PC-9 (cell line): ENCODE results near the gene UGT1A10. TPM values are rescaled to one million over a fixed set of nuclear protein-coding genes. Genes with fewer than 3 reads are reported as not detected.

ENCODE experiments used
- BruUV-seq: library from RNA; stranded (reverse); fragments of 400-500 nt; replicated peaks from 2 replicates; lab custom pipeline; 2021; lab: Mats Ljungman, UMichigan
- CTCF ChIA-PET: fragments of 300-600 bp; sonication (Branson Sonifier 250); formaldehyde crosslinking; loops from one replicate; lab custom pipeline; 2022; ENCODE audit warnings: antibody characterized with exemption; lab: Charles Lee
- POLR2A ChIA-PET: fragments of 300-600 bp; sonication (Branson Sonifier 250); formaldehyde crosslinking; loops from one replicate; lab custom pipeline; 2022; ENCODE audit warnings: antibody characterized with exemption; ENCODE audit not compliant: unreplicated experiment; lab: Charles Lee
- DNase-seq, 2 experiments: peaks; one replicate each; pipeline versions ENCODE4 v3.0.0 to v3.0.0-alpha.2; 2015 to 2022; ENCODE audit warnings: mixed read lengths in 1 of 2
- H2AFZ ChIP-seq: fragments of 200-600 bp; sonication (generic); 2 replicates; pipeline ENCODE4 v1.8.1; 2017; ENCODE audit warnings: antibody characterized with exemption
- H3F3A ChIP-seq: fragments of 200-600 bp; sonication (generic); 2 replicates; pipeline ENCODE4 v1.8.1; 2017; ENCODE audit warnings: antibody characterized with exemption, mild to moderate bottlenecking, low read depth; ENCODE audit not compliant: insufficient read depth
- H3K27ac ChIP-seq: fragments of 200-600 bp; sonication (generic); 2 replicates; pipeline ENCODE4 v1.6.1; 2016; ENCODE audit warnings: mixed run types
- H3K27me3 ChIP-seq: fragments of 200-600 bp; sonication (generic); 2 replicates; pipeline ENCODE4 v1.6.1; 2016; ENCODE audit warnings: low read depth, mixed run types; ENCODE audit not compliant: insufficient read depth
- H3K36me3 ChIP-seq: fragments of 200-600 bp; sonication (generic); 2 replicates; pipeline ENCODE4 v1.6.1; 2016; ENCODE audit warnings: low read depth, mixed run types
- H3K4me1 ChIP-seq: fragments of 200-600 bp; sonication (generic); replicated peaks from 2 replicates; pipeline ENCODE4 v1.6.1; 2016; ENCODE audit warnings: mixed run types; ENCODE audit not compliant: insufficient read depth
- H3K4me2 ChIP-seq: fragments of 200-600 bp; sonication (generic); 2 replicates; pipeline ENCODE4 v1.6.1; 2017; ENCODE audit warnings: mixed run types
- H3K4me3 ChIP-seq: fragments of 200-600 bp; sonication (generic); 2 replicates; pipeline ENCODE4 v1.6.1; 2016; ENCODE audit warnings: mixed run types
- H3K79me2 ChIP-seq: fragments of 200-600 bp; sonication (generic); 2 replicates; pipeline ENCODE4 v1.6.1; 2017; ENCODE audit warnings: low read depth, mixed run types
- H3K9me2 ChIP-seq: fragments of 200-600 bp; sonication (generic); 2 replicates; pipeline ENCODE4 v1.8.1; 2017; ENCODE audit warnings: mild to moderate bottlenecking; ENCODE audit not compliant: insufficient read depth
- H3K9me3 ChIP-seq: fragments of 200-600 bp; sonication (generic); 2 replicates; pipeline ENCODE4 v1.8.1; 2016; ENCODE audit warnings: low read depth; ENCODE audit not compliant: insufficient read depth
- H4K20me1 ChIP-seq: fragments of 200-600 bp; sonication (generic); 2 replicates; pipeline ENCODE4 v1.8.1; 2017; ENCODE audit not compliant: insufficient read depth
- CTCF ChIP-seq: fragments of 200-600 bp; sonication (generic); conservative IDR thresholded peaks from 2 replicates; pipeline ENCODE4 v1.6.1; 2017; ENCODE audit warnings: mixed run types, antibody characterized with exemption, mild to moderate bottlenecking, moderate library complexity
- EZH2 ChIP-seq: fragments of 200-600 bp; sonication (generic); IDR thresholded peaks from 2 replicates; pipeline ENCODE4 v1.8.0; 2017; ENCODE audit warnings: antibody characterized with exemption, low read depth
- intact Hi-C: fragments of 100-400 bp; cut with micrococcal nuclease; formaldehyde crosslinking; loops from one replicate; pipeline ENCODE4 v1.10.0; 2022; ENCODE audit not compliant: unreplicated experiment
- total RNA-seq: library from RNA; stranded (reverse); gene quantifications from 2 replicates; pipeline ENCODE4 v1.2.3, GENCODE V29; 2021

UGT1A10 gene
- total RNA-seq, 1 experiment from 2014 or later: not detected

GRCh38 chr2:233793465-233794127 lies 157.3 kb downstream of the UGT1A10 start:
- no peak overlapping the region for H3K4me2 ChIP-seq
- TF ChIP-seq EZH2 (no peak), CTCF (no peak)
- POLR2A ChIA-PET: no interaction called here
- BruUV-seq: no TSS peak
- H4K20me1 ChIP-seq: no peaks in the 10 kb centered on the region
- H3K79me2 ChIP-seq: no peaks in the 10 kb centered on the region
- no peak for DNase-seq
- no peak overlapping the region for H3K27ac ChIP-seq
- H2AFZ ChIP-seq: no peak overlapping the region
- intact Hi-C loops: no loop called here
- CTCF ChIA-PET: no interaction called here
- H3K4me1 ChIP-seq: no peaks in the 10 kb centered on the region
- no peaks in the 10 kb centered on the region for H3K9me2 ChIP-seq
- H3K4me3 ChIP-seq: no peak overlapping the region
- H3K27me3 ChIP-seq: no peaks in the 10 kb centered on the region
- H3K9me3 ChIP-seq: no peaks in the 10 kb centered on the region
- no peaks in the 10 kb centered on the region for H3F3A ChIP-seq
- H3K36me3 ChIP-seq: no peaks in the 10 kb centered on the region

- POLR2A ChIA-PET: no interaction called here
These were observed 157.9 kb downstream of the UGT1A10 start for GRCh38 chr2:233794128-233794658.

DNA sequence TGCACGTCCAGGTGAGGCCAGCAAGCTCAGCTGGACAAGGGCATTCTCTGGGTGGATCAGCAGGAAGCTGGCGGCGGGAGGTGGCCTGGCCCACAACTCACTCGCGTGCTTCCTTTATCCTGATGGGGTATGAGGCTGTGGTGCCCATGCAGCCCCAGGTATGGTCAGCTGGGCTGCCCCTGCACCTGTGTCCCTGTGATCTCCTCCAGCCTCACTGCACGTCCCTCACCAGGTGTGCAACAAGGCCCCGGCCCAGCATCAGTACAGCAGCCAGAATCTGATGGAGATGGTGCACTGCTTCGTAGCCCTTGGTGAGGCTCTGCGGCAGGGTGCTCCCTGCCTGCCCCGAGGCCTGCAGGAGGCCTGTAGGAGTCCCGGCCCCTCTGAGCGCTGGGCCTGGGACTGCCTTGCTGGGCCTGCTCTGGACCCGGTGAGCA lies 159.5 kb downstream of the UGT1A10 start:
- Histone ChIP-seq H3K27ac (no peak overlapping the region), H4K20me1 (no peaks in the 10 kb centered on the region), H3K79me2 (no peaks in the 10 kb centered on the region), H3K36me3 (no peaks in the 10 kb centered on the region), H3K9me2 (no peaks in the 10 kb centered on the region), H2AFZ (no peak overlapping the region), H3F3A (no peaks in the 10 kb centered on the region), H3K4me2 (no peak overlapping the region), H3K27me3 (no peaks in the 10 kb centered on the region), H3K4me3 (no peak overlapping the region), H3K4me1 (peaks cover under 1% of the 10 kb centered on the region; the same call in 1 of the 2 replicates), H3K9me3 (no peaks in the 10 kb centered on the region)
- no peak for TF ChIP-seq CTCF
- TF ChIP-seq EZH2: no peak
- no peak for DNase-seq
- no TSS peak for BruUV-seq
- intact Hi-C loops: no loop called here
- ChIA-PET POLR2A (no interaction called here), CTCF (no interaction called here)

More at GRCh38 chr2:233794128-233794658, 157.9 kb downstream of the UGT1A10 start:
- no peaks in the 10 kb centered on the region for H3F3A ChIP-seq
- no peaks in the 10 kb centered on the region for H3K9me3 ChIP-seq
- no peaks in the 10 kb centered on the region for H3K4me1 ChIP-seq
- H3K27me3 ChIP-seq: no peaks in the 10 kb centered on the region
- CTCF ChIA-PET: no interaction called here
- no peak overlapping the region for H3K4me2 ChIP-seq
- H3K36me3 ChIP-seq: no peaks in the 10 kb centered on the region
- intact Hi-C loops: no loop called here
- TF ChIP-seq EZH2: no peak
- TF ChIP-seq CTCF: no peak
- H3K27ac ChIP-seq: no peak overlapping the region
- DNase-seq: no peak
- no TSS peak for BruUV-seq
- no peaks in the 10 kb centered on the region for H3K9me2 ChIP-seq
- H3K79me2 ChIP-seq: no peaks in the 10 kb centered on the region
- H4K20me1 ChIP-seq: no peaks in the 10 kb centered on the region
- H3K4me3 ChIP-seq: no peak overlapping the region
- no peak overlapping the region for H2AFZ ChIP-seq
